ENCODE data around the gene MFRP. TPM values are rescaled to one million over a fixed set of nuclear protein-coding genes. Genes with fewer than 3 reads are reported as not detected.

MFRP gene
- total RNA-seq, 1 donor from 2014 or later, result not detected

DNA sequence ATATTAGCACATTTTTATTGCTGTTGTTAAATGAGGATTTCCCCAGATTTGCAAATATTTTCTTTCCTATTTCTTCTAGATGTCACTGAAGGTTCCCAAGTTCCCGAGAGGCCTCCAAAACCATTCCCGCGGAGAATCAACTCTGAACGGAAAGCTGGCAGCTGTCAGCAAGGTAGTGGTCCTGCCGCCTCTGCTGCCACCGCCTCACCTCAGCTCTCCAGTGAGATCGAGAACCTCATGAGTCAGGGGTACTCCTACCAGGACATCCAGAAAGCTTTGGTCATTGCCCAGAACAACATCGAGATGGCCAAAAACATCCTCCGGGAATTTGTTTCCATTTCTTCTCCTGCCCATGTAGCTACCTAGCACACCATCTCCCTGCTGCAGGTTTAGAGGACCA, 47.1 kb downstream of the MFRP start:
- Mint-ChIP-seq H3K4me3 (ENCODE audit: unreplicated experiment) (no peak overlapping the region), H3K4me1 (ENCODE audit: unreplicated experiment) (no peaks in the 10 kb centered on the region), H3K27me3 (ENCODE audit: unreplicated experiment) (no peaks in the 10 kb centered on the region), H3K27ac (ENCODE audit: unreplicated experiment) (no peak overlapping the region), H3K9me3 (ENCODE audit: unreplicated experiment) (no peaks in the 10 kb centered on the region), H3K36me3 (ENCODE audit: unreplicated experiment) (peaks cover 43% of the 10 kb centered on the region)
- no peak for DNase-seq (ENCODE audit: extremely low spot score, unreplicated experiment)
- TF ChIP-seq, protein P1, sequence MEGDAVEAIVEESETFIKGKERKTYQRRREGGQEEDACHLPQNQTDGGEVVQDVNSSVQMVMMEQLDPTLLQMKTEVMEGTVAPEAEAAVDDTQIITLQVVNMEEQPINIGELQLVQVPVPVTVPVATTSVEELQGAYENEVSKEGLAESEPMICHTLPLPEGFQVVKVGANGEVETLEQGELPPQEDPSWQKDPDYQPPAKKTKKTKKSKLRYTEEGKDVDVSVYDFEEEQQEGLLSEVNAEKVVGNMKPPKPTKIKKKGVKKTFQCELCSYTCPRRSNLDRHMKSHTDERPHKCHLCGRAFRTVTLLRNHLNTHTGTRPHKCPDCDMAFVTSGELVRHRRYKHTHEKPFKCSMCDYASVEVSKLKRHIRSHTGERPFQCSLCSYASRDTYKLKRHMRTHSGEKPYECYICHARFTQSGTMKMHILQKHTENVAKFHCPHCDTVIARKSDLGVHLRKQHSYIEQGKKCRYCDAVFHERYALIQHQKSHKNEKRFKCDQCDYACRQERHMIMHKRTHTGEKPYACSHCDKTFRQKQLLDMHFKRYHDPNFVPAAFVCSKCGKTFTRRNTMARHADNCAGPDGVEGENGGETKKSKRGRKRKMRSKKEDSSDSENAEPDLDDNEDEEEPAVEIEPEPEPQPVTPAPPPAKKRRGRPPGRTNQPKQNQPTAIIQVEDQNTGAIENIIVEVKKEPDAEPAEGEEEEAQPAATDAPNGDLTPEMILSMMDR (IDR thresholded peaks at IDR 0.05), result no peak

DNA sequence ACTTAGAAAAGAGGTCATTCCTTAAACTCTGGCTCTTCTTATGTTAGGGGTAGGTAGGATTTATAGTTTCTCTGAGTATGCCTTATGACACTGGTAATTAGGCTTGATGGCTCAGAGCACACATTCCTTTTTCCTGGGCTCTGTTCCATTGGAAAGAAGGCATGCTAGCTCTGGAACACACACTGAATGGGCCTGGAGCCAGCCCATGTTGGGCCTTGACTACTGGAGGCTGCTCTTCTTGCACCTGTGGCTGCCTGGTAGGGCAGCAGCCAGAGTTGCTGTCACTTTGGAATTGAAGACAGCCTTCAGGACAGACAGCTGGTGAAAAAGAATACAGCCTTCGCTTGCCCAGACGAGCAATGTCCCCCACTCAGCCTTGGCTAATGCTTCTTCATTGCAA, 47.8 kb downstream of the MFRP start:
- H3K27ac Mint-ChIP-seq (ENCODE audit: unreplicated experiment), result no peak overlapping the region
- no peaks in the 10 kb centered on the region for H3K9me3 Mint-ChIP-seq (ENCODE audit: unreplicated experiment)
- no peak for DNase-seq (ENCODE audit: extremely low spot score, unreplicated experiment)
- TF ChIP-seq, protein P1 (IDR thresholded peaks at IDR 0.05), result no peak
- H3K27me3 Mint-ChIP-seq (ENCODE audit: unreplicated experiment), result no peaks in the 10 kb centered on the region
- no peak overlapping the region for H3K4me3 Mint-ChIP-seq (ENCODE audit: unreplicated experiment)
- H3K36me3 Mint-ChIP-seq (ENCODE audit: unreplicated experiment), result peaks cover 42% of the 10 kb centered on the region
- no peaks in the 10 kb centered on the region for H3K4me1 Mint-ChIP-seq (ENCODE audit: unreplicated experiment)

DNA sequence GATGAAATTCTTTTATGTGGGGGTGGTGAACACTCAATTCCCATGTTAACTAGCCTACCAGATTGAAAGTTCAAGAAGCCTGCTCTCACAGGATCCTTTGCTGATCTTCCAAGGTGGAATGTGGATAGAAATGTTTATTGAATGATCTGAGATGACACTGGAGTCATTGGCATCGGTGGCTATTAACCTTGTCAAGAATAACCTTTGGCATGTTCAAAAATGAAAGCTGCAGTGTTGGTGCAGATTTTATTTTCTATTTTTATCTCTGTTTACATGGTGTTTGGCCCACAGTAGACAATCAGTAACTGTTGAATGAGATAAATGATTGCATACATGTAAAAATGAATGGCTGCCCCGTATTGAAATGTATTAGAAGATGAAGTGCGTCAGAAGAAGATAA, 48.6 kb downstream of the MFRP start:
- Mint-ChIP-seq H3K36me3 (ENCODE audit: unreplicated experiment) (peaks cover 39% of the 10 kb centered on the region), H3K9me3 (ENCODE audit: unreplicated experiment) (no peaks in the 10 kb centered on the region), H3K4me1 (ENCODE audit: unreplicated experiment) (no peaks in the 10 kb centered on the region), H3K27ac (ENCODE audit: unreplicated experiment) (no peak overlapping the region), H3K27me3 (ENCODE audit: unreplicated experiment) (no peaks in the 10 kb centered on the region), H3K4me3 (ENCODE audit: unreplicated experiment) (no peak overlapping the region)
- TF ChIP-seq, protein P1 (IDR thresholded peaks at IDR 0.05), result no peak
- DNase-seq (ENCODE audit: extremely low spot score, unreplicated experiment), result no peak

DNA sequence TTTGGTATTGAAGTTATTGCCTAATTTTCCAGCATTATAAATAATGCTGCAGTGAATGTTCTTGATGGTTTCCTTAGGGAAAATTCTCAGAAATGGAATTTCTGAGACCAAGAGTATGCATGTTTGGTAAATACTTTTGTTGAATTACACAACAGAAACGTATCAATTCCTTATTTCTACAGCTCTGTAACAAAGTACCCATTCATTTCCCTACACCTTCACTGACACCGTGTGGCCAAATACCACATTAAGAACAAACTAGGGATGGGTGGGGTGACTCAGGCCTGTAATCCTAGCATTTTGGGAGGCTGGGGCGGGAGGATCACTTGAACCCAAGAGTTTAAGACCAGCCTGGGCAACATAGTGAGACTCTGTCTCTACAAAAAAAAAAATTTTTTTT, 51.3 kb downstream of the MFRP start:
- no peak overlapping the region for H3K4me3 Mint-ChIP-seq (ENCODE audit: unreplicated experiment)
- H3K9me3 Mint-ChIP-seq (ENCODE audit: unreplicated experiment), result no peaks in the 10 kb centered on the region
- no peaks in the 10 kb centered on the region for H3K27me3 Mint-ChIP-seq (ENCODE audit: unreplicated experiment)
- no peak overlapping the region for H3K27ac Mint-ChIP-seq (ENCODE audit: unreplicated experiment)
- no peaks in the 10 kb centered on the region for H3K4me1 Mint-ChIP-seq (ENCODE audit: unreplicated experiment)
- peaks cover 51% of the 10 kb centered on the region for H3K36me3 Mint-ChIP-seq (ENCODE audit: unreplicated experiment)
- DNase-seq (ENCODE audit: extremely low spot score, unreplicated experiment), result no peak
- TF ChIP-seq, protein P1 (IDR thresholded peaks at IDR 0.05), result no peak

DNA sequence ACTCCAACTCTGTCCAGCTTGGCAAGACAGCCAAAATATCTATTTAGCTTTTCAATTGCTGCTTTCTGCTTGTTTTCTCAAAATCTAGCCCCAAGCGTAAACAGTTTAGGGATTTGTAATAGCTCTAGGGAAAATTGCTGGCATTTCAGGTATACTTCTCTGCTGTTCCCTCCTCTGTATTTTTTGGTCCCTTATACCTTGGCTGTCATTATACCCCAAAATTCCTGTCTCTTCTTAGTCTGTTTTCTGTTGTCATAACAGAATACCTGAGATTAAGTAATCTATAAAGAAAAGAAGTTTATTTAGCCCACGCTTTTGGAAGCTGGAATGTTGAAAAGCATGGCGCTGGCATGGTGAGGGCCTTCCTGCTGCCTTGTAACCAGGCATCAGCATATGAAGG, 53.0 kb downstream of the MFRP start:
- no peak for DNase-seq (ENCODE audit: extremely low spot score, unreplicated experiment)
- peaks cover 47% of the 10 kb centered on the region for H3K36me3 Mint-ChIP-seq (ENCODE audit: unreplicated experiment)
- TF ChIP-seq, protein P1 (IDR thresholded peaks at IDR 0.05), result no peak
- no peak overlapping the region for H3K27ac Mint-ChIP-seq (ENCODE audit: unreplicated experiment)
- no peaks in the 10 kb centered on the region for H3K9me3 Mint-ChIP-seq (ENCODE audit: unreplicated experiment)
- no peaks in the 10 kb centered on the region for H3K27me3 Mint-ChIP-seq (ENCODE audit: unreplicated experiment)
- H3K4me3 Mint-ChIP-seq (ENCODE audit: unreplicated experiment), result no peak overlapping the region
- no peaks in the 10 kb centered on the region for H3K4me1 Mint-ChIP-seq (ENCODE audit: unreplicated experiment)
